HG02642 (cell line): ENCODE results near the gene CACNA1C.

ENCODE experiments used
- ATAC-seq: cut with Tn5 transposase; IDR thresholded peaks from one replicate; pipeline ENCODE4 v1.9.1; 2021; ENCODE audit warnings: mild to moderate bottlenecking; ENCODE audit not compliant: unreplicated experiment, poor library complexity

Gene CACNA1C

GRCh38 chr12:2163177-2163941 is 110.6 kb downstream of the CACNA1C start:
- ATAC-seq: no peak

- no peak for ATAC-seq
Measured at GRCh38 chr12:2165021-2165420, 112.2 kb downstream of the CACNA1C start.

- ATAC-seq: no peak
Measured at GRCh38 chr12:2165927-2166326, 113.1 kb downstream of the CACNA1C start.

GRCh38 chr12:2166696-2167095 is 113.9 kb downstream of the CACNA1C start:
- ATAC-seq: no peak

- ATAC-seq: no peak
Measured at GRCh38 chr12:2167231-2167630, 114.4 kb downstream of the CACNA1C start.

GRCh38 chr12:2168808-2169207 is 116.0 kb downstream of the CACNA1C start:
- no peak for ATAC-seq

GRCh38 chr12:2169489-2169888 is 116.7 kb downstream of the CACNA1C start:
- no peak for ATAC-seq

- no peak for ATAC-seq
Measured at GRCh38 chr12:2169940-2170339, 117.2 kb downstream of the CACNA1C start.

- ATAC-seq: no peak
Measured at GRCh38 chr12:2170376-2170775, 117.6 kb downstream of the CACNA1C start.

GRCh38 chr12:2171672-2172426 is 119.1 kb downstream of the CACNA1C start:
- ATAC-seq: no peak

GRCh38 chr12:2172491-2173214 is 119.9 kb downstream of the CACNA1C start:
- no peak for ATAC-seq

- ATAC-seq: no peak
Measured at GRCh38 chr12:2173971-2174370, 121.2 kb downstream of the CACNA1C start.

- no peak for ATAC-seq
Measured at GRCh38 chr12:2177003-2177402, 124.2 kb downstream of the CACNA1C start.

GRCh38 chr12:2177751-2178150 is 125.0 kb downstream of the CACNA1C start:
- ATAC-seq: no peak

- no peak for ATAC-seq
Measured at GRCh38 chr12:2179058-2179457, 126.3 kb downstream of the CACNA1C start.

- no peak for ATAC-seq
Measured at GRCh38 chr12:2179953-2180736, 127.4 kb downstream of the CACNA1C start.

- ATAC-seq: no peak
Measured at GRCh38 chr12:2180737-2181082, 127.9 kb downstream of the CACNA1C start.

GRCh38 chr12:2183556-2184541 is 131.1 kb downstream of the CACNA1C start:
- no peak for ATAC-seq

GRCh38 chr12:2185751-2186341 is 133.1 kb downstream of the CACNA1C start:
- ATAC-seq: no peak
